ENCODE measurements around the gene ANGPTL5. TPM values are rescaled to one million over a fixed set of nuclear protein-coding genes. Genes with fewer than 3 reads are reported as not detected.
"Not testable (repeated sequence)": the region's sequence is repeated elsewhere in the genome, so short reads cannot be mapped to it uniquely, and the experiment has no call there.

The ANGPTL5 gene
- 0.23 TPM for total RNA-seq
- long read RNA-seq, partial matches to known transcripts: 0 of 1 reads
- long read RNA-seq, other reads (novel, unspliced or antisense): 1 of 1 reads

DNA sequence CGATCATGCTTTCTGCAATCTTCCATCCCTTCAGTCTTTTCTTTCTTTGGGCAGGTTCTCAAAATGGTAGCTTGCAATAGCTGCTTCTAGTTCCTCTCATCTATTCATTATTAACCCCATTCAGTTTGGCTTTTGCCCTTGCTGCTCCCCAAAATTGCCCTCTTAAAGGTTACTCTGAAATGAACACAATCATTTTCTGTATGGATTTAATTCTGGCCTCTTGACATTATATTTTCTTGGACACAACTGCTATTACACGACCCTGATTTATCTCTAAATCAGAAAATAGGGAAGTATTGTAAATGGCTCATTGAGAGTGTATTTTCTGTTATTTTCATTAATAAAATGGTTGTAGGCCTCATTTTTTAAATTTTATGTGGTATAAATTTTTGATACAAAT lies at the start of gene ANGPTL5:
Gene ANGPTL5 (minus strand): TSS at position 101 of the 400 bp plus-strand sequence. CDS start 8,613 bp downstream, outside the sequence.
- Histone ChIP-seq H3K27ac (peak within 1 kb of the TSS; percentile 86), H3K27me3 (no peaks in the 10 kb centered on the region), H3K36me3 (no peaks in the 10 kb centered on the region), H3K4me1 (no peaks in the 10 kb centered on the region), H3K9me3 (no peaks in the 10 kb centered on the region), H3K4me3 (peak within 1 kb of the TSS; percentile 77)
- TF ChIP-seq, protein P1, sequence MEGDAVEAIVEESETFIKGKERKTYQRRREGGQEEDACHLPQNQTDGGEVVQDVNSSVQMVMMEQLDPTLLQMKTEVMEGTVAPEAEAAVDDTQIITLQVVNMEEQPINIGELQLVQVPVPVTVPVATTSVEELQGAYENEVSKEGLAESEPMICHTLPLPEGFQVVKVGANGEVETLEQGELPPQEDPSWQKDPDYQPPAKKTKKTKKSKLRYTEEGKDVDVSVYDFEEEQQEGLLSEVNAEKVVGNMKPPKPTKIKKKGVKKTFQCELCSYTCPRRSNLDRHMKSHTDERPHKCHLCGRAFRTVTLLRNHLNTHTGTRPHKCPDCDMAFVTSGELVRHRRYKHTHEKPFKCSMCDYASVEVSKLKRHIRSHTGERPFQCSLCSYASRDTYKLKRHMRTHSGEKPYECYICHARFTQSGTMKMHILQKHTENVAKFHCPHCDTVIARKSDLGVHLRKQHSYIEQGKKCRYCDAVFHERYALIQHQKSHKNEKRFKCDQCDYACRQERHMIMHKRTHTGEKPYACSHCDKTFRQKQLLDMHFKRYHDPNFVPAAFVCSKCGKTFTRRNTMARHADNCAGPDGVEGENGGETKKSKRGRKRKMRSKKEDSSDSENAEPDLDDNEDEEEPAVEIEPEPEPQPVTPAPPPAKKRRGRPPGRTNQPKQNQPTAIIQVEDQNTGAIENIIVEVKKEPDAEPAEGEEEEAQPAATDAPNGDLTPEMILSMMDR (IDR thresholded peaks at IDR 0.05): no peak
- ATAC-seq (no peak), DNase-seq (no peak)
- intact Hi-C loops (cut with DNase I): no loop called here

DNA sequence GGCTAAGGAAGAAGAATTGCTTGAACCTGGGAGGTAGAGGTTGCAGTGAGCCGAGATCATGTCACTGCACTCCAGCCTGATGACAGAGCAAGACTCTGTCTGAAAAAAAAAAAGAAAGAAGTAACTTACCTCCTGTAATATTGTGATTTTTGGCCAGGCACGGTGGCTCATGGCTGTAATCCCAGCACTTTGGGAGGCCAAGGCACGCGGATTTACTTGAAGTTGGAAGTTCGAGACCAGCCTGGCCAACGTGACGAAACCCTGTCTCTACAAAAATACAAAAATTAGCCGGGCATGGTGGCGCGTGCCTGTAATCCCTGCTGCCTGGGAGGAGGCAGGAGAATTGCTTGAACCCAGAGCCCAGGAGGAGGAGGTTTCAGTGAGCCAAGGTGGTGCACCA lies 47.9 kb upstream of the ANGPTL5 start:
- H3K4me3 ChIP-seq; H3K27ac ChIP-seq; H3K36me3 ChIP-seq; H3K27me3 ChIP-seq; intact Hi-C loops (cut with DNase I); ATAC-seq; H3K9me3 ChIP-seq; H3K4me1 ChIP-seq: not testable (repeated sequence)
- DNase-seq: peak; percentile 26

DNA sequence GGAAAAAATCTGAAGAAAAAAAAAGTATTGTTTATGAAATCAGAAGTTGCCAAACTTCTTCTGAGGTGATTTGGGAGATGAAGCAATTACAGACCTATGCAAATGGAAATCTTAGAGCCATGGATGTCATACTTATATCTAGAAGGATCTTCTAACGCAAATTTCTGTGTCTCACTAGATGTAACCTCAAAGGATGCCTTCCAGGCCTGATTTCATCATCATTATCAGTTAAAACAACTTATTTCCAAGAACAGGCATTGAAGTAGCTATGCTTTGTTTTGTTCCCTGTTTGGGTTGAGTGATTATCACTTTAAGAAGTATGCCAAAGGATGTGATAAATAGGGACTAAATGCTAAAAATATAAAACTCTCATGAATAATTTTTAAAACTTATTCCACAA lies 43.9 kb upstream of the ANGPTL5 start:
- H3K36me3 ChIP-seq: peaks cover 3% of the 10 kb centered on the region
- no peaks in the 10 kb centered on the region for H3K9me3 ChIP-seq
- DNase-seq: no peak
- H3K4me1 ChIP-seq: no peaks in the 10 kb centered on the region
- TF ChIP-seq, protein P1 (IDR thresholded peaks at IDR 0.05): no peak
- no peaks in the 10 kb centered on the region for H3K27me3 ChIP-seq
- intact Hi-C loops (cut with DNase I): no loop called here
- H3K27ac ChIP-seq: no peak overlapping the region
- no peak for ATAC-seq
- no peak overlapping the region for H3K4me3 ChIP-seq

DNA sequence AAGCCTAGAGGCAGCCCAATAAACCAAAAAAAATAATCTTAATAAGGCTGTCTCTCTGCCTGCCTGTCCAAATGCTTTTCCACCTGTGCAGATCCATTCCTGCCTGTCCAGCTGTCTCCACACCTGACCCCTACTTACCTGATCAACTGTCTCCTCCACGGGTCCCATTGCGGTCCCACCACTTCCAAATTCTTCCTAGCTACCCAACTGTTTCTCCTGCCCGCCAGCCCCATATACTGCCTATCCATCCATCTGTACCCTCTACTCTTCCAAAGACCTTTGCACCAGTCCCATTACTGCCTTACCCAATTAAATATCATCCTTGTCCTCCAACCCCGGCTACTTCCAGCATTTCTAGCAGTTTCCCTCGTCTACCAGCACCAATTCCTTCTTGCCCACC lies 39.4 kb upstream of the ANGPTL5 start:
- H3K27ac ChIP-seq: no peak overlapping the region
- TF ChIP-seq, protein P1 (IDR thresholded peaks at IDR 0.05): no peak
- H3K27me3 ChIP-seq: no peaks in the 10 kb centered on the region
- DNase-seq: no peak
- intact Hi-C loops (cut with DNase I): no loop called here
- no peak for ATAC-seq
- no peaks in the 10 kb centered on the region for H3K36me3 ChIP-seq
- H3K4me1 ChIP-seq: no peaks in the 10 kb centered on the region
- no peaks in the 10 kb centered on the region for H3K9me3 ChIP-seq
- H3K4me3 ChIP-seq: no peak overlapping the region

DNA sequence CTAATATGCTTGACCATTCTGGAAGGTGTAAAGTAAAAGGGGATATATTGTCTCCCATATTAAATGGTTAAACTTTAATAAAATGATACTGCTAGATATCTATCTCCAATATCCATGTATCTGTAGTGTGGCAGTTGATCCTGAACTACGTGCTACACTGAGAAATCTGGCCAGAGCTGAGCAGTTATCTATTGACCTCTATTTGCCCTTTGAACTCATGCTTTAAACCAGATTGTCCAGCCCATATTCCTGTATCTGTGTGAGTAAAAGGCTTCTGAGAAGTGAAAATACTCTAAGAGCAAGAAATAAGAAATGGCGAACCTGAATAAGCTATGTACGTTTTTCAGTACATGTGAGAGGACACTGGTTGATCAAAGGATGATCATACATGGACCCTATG lies 39.0 kb upstream of the ANGPTL5 start:
- intact Hi-C loops (cut with DNase I): no loop called here
- no peak for DNase-seq
- H3K4me3 ChIP-seq: no peak overlapping the region

DNA sequence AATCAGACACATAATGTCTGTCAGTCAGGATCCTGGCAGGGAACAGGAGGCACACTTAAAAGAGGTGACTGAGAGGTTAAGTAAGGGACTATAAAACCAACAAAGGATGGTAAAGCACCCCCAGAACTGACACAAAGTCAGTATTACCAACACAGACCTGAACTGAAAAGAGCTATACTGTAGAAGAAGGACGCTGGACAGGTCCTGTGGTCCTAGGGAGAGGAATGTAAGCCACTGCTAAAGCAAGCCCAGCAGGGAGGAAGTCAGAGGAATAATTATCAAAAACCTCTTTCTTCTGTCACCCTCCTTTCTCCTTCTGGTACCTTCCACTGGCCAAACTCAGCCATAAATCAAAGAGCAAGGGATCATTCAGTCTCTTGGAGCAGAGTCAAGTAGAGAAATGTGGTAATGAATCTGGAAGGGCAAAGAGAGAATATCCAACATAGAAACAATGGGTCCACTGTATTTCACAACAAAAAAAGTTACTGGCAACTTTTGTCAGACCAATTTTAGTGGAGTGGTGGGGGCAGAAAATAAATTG lies 33.4 kb upstream of the ANGPTL5 start:
- Histone ChIP-seq H3K27me3 (no peaks in the 10 kb centered on the region), H3K4me3 (no peak overlapping the region), H3K9me3 (no peaks in the 10 kb centered on the region), H3K27ac (no peak overlapping the region), H3K4me1 (no peaks in the 10 kb centered on the region), H3K36me3 (no peaks in the 10 kb centered on the region)
- intact Hi-C loops (cut with DNase I): no loop called here
- no peak for ATAC-seq
- TF ChIP-seq, protein P1 (IDR thresholded peaks at IDR 0.05): no peak
- no peak for DNase-seq

More for the DNA sequence above, 39.0 kb upstream of the ANGPTL5 start:
- no peaks in the 10 kb centered on the region for H3K4me1 ChIP-seq
- ATAC-seq: no peak
- no peaks in the 10 kb centered on the region for H3K9me3 ChIP-seq
- TF ChIP-seq, protein P1 (IDR thresholded peaks at IDR 0.05): no peak
- no peak overlapping the region for H3K27ac ChIP-seq
- H3K36me3 ChIP-seq: no peaks in the 10 kb centered on the region
- H3K27me3 ChIP-seq: no peaks in the 10 kb centered on the region

Measured in upper lobe of right lung (tissue), 1 donor.